M059J (cell line): ENCODE data around the gene KLHDC9. TPM values are rescaled to one million over a fixed set of nuclear protein-coding genes. Genes with fewer than 3 reads are reported as not detected.

ENCODE experiments used
- DNase-seq: peaks from one replicate; pipeline ENCODE4 v3.0.0-alpha.2; 2012; ENCODE audit warnings: low read depth
- total RNA-seq: library from RNA; depleted of rRNA; stranded (reverse); fragments of >200 nt; shearing (Covaris generic); gene quantifications from 2 replicates; pipeline ENCODE4 v1.2.3, GENCODE V29; 2014

The KLHDC9 gene
- total RNA-seq, 1 experiment from 2014 or later, result 3.0 TPM

GRCh38 chr1:161076410-161076809 lies 21.8 kb upstream of the KLHDC9 start:
- no peak for DNase-seq

- no peak for DNase-seq
Observed at GRCh38 chr1:161077426-161077825, 20.7 kb upstream of the KLHDC9 start.

GRCh38 chr1:161079436-161080110 lies 18.6 kb upstream of the KLHDC9 start:
- DNase-seq, result no peak

- DNase-seq, result no peak
Observed at GRCh38 chr1:161080441-161081405, 17.4 kb upstream of the KLHDC9 start.

GRCh38 chr1:161081519-161081918 lies 16.6 kb upstream of the KLHDC9 start:
- no peak for DNase-seq

GRCh38 chr1:161082483-161082882 lies 15.7 kb upstream of the KLHDC9 start:
- no peak for DNase-seq

- DNase-seq, result peak; percentile 94
Observed at GRCh38 chr1:161082996-161083747, 15.0 kb upstream of the KLHDC9 start.

GRCh38 chr1:161083748-161084596 lies 14.2 kb upstream of the KLHDC9 start:
- no peak for DNase-seq

GRCh38 chr1:161084597-161084988 lies 13.6 kb upstream of the KLHDC9 start:
- no peak for DNase-seq

- DNase-seq, result peak; percentile 37
Observed at GRCh38 chr1:161085165-161085564, 13.0 kb upstream of the KLHDC9 start.

- no peak for DNase-seq
Observed at GRCh38 chr1:161086457-161086856, 11.7 kb upstream of the KLHDC9 start.

- DNase-seq, result peak; percentile 53
Observed at GRCh38 chr1:161088587-161089110, 9.5 kb upstream of the KLHDC9 start.

- no peak for DNase-seq
Observed at GRCh38 chr1:161089251-161089924, 8.8 kb upstream of the KLHDC9 start, which contains the start of gene NECTIN4. NECTIN4 (minus strand) TSS chr1:161089558; CDS start chr1:161089296, 262 bp downstream.

- no peak for DNase-seq
Observed at GRCh38 chr1:161089938-161090337, 8.2 kb upstream of the KLHDC9 start.

GRCh38 chr1:161090617-161091016 lies 7.5 kb upstream of the KLHDC9 start:
- no peak for DNase-seq

GRCh38 chr1:161091093-161091492 lies 7.1 kb upstream of the KLHDC9 start:
- DNase-seq, result no peak

- DNase-seq, result no peak
Observed at GRCh38 chr1:161091796-161092507, 6.2 kb upstream of the KLHDC9 start.

GRCh38 chr1:161092621-161093028 lies 5.5 kb upstream of the KLHDC9 start:
- DNase-seq, result peak; percentile 64

- no peak for DNase-seq
Observed at GRCh38 chr1:161094481-161094880, 3.7 kb upstream of the KLHDC9 start.

- no peak for DNase-seq
Observed at GRCh38 chr1:161095230-161095629, 2.9 kb upstream of the KLHDC9 start.
